ENCODE results near the gene C2orf69. TPM values are rescaled to one million over a fixed set of nuclear protein-coding genes. Genes with fewer than 3 reads are reported as not detected.

The C2orf69 gene
- total and polyA plus RNA-seq, 2 of the 13 experiments (the other 11 are each of a cell fraction or from before 2014, with no cell fraction given) = 4.8 to 19.3 TPM

DNA sequence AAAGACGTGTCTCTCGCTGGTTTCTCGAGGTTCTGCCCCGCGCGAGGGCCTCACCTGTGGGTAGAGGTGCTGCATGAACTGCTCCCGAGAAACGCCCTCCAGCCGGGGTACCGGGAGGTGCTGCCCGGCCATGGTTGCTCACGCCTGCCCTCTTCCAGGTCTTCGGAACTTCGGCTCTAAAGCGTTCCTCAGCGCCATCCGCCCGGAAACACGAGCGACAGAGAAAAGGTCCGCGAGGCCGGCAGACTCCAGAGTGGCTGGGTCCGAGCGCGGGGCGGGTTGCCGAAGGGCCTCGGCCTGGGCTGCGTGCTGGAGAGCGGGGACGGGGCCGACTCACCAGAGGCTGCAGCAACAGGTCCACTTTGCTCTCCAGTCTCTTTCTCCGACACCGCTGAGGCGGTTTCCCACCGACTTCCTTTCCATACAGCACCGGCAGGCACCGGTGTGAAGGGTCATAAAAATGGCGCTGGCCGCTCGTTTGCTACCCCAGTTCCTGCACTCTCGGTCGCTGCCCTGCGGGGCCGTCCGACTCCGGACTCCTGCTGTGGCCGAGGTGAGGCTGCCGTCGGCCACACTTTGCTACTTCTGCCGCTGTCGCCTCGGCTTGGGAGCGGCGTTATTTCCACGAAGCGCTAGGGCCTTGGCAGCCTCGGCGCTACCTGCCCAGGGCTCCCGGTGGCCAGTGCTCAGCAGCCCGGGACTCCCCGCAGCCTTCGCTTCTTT is 44.4 kb downstream of the C2orf69 start, which contains the start of the genes MAIP1 and TYW5 (continued):
- TF ChIP-seq, protein P1, sequence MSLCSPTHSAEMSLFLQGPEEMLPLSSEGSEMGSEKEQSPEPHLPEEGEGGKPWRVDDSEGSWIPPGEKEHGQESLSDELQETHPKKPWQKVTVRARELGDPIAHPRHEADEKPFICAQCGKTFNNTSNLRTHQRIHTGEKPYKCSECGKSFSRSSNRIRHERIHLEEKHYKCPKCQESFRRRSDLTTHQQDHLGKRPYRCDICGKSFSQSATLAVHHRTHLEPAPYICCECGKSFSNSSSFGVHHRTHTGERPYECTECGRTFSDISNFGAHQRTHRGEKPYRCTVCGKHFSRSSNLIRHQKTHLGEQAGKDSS (CRISPR knock-in tag; IDR thresholded peaks at IDR 0.05; ENCODE audit: borderline replicate concordance, low read depth) = peak; percentile 76
- TF ChIP-seq PAWR (CRISPR knock-in tag; IDR thresholded peaks at IDR 0.05; ENCODE audit: borderline replicate concordance) (peak; percentile 22; the same call in 1 of the 2 replicates), ZNF446 (CRISPR knock-in tag; IDR thresholded peaks at IDR 0.05) (no peak; the same call in 1 of the 2 replicates), THYN1 (CRISPR knock-in tag; IDR thresholded peaks at IDR 0.05; ENCODE audit: borderline replicate concordance, low read depth) (peak; percentile 93; the same call in 1 of the 2 replicates), HCFC1 (IDR thresholded peaks at IDR 0.05; ENCODE audit: low read depth, low read length) (peak; percentile 73), HDAC6 (IDR thresholded peaks at IDR 0.05; ENCODE audit: low read depth, low read length) (no peak), FOXK1 (CRISPR knock-in tag; IDR thresholded peaks at IDR 0.05; ENCODE audit: borderline replicate concordance, low read depth) (peak; percentile 87), ZNF552 (CRISPR knock-in tag; IDR thresholded peaks at IDR 0.05; ENCODE audit: borderline replicate concordance) (peak; percentile 97), FOSL1 (CRISPR knock-in tag; IDR thresholded peaks at IDR 0.05; ENCODE audit: borderline replicate concordance) (no peak), RFX5 (IDR thresholded peaks at IDR 0.05; ENCODE audit: low read depth, low read length) (peak; percentile 36; the same call in 1 of the 2 replicates), SAP130 (CRISPR knock-in tag; IDR thresholded peaks at IDR 0.05; ENCODE audit: low read depth) (peak; percentile 95), ZNF230 (CRISPR knock-in tag; IDR thresholded peaks at IDR 0.05) (peak; percentile 98), SCMH1 (CRISPR knock-in tag; IDR thresholded peaks at IDR 0.05; ENCODE audit: borderline replicate concordance) (no peak), NFIB (CRISPR knock-in tag; IDR thresholded peaks at IDR 0.05; ENCODE audit: borderline replicate concordance) (0 out of 2 replicates have a peak, but pooled peaks have one; percentile 67), NBN (conservative IDR thresholded peaks at IDR 0.05) (no peak)
- TF ChIP-seq, protein P2, sequence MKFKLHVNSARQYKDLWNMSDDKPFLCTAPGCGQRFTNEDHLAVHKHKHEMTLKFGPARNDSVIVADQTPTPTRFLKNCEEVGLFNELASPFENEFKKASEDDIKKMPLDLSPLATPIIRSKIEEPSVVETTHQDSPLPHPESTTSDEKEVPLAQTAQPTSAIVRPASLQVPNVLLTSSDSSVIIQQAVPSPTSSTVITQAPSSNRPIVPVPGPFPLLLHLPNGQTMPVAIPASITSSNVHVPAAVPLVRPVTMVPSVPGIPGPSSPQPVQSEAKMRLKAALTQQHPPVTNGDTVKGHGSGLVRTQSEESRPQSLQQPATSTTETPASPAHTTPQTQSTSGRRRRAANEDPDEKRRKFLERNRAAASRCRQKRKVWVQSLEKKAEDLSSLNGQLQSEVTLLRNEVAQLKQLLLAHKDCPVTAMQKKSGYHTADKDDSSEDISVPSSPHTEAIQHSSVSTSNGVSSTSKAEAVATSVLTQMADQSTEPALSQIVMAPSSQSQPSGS (CRISPR knock-in tag; IDR thresholded peaks at IDR 0.05) = peak; percentile 68
- TF ChIP-seq, protein P3, sequence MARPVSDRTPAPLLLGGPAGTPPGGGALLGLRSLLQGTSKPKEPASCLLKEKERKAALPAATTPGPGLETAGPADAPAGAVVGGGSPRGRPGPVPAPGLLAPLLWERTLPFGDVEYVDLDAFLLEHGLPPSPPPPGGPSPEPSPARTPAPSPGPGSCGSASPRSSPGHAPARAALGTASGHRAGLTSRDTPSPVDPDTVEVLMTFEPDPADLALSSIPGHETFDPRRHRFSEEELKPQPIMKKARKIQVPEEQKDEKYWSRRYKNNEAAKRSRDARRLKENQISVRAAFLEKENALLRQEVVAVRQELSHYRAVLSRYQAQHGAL (CRISPR knock-in tag; IDR thresholded peaks at IDR 0.05; ENCODE audit: not compliant biosample characterization) = peak; percentile 93
- TF ChIP-seq, protein P4, sequence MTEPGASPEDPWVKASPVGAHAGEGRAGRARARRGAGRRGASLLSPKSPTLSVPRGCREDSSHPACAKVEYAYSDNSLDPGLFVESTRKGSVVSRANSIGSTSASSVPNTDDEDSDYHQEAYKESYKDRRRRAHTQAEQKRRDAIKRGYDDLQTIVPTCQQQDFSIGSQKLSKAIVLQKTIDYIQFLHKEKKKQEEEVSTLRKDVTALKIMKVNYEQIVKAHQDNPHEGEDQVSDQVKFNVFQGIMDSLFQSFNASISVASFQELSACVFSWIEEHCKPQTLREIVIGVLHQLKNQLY (CRISPR knock-in tag; IDR thresholded peaks at IDR 0.05) = no peak; the same call in 1 of the 2 replicates
- TF ChIP-seq, protein P5, sequence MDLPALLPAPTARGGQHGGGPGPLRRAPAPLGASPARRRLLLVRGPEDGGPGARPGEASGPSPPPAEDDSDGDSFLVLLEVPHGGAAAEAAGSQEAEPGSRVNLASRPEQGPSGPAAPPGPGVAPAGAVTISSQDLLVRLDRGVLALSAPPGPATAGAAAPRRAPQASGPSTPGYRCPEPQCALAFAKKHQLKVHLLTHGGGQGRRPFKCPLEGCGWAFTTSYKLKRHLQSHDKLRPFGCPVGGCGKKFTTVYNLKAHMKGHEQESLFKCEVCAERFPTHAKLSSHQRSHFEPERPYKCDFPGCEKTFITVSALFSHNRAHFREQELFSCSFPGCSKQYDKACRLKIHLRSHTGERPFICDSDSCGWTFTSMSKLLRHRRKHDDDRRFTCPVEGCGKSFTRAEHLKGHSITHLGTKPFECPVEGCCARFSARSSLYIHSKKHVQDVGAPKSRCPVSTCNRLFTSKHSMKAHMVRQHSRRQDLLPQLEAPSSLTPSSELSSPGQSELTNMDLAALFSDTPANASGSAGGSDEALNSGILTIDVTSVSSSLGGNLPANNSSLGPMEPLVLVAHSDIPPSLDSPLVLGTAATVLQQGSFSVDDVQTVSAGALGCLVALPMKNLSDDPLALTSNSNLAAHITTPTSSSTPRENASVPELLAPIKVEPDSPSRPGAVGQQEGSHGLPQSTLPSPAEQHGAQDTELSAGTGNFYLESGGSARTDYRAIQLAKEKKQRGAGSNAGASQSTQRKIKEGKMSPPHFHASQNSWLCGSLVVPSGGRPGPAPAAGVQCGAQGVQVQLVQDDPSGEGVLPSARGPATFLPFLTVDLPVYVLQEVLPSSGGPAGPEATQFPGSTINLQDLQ (CRISPR knock-in tag; IDR thresholded peaks at IDR 0.05) = peak; percentile 92
- TF ChIP-seq, protein P6, sequence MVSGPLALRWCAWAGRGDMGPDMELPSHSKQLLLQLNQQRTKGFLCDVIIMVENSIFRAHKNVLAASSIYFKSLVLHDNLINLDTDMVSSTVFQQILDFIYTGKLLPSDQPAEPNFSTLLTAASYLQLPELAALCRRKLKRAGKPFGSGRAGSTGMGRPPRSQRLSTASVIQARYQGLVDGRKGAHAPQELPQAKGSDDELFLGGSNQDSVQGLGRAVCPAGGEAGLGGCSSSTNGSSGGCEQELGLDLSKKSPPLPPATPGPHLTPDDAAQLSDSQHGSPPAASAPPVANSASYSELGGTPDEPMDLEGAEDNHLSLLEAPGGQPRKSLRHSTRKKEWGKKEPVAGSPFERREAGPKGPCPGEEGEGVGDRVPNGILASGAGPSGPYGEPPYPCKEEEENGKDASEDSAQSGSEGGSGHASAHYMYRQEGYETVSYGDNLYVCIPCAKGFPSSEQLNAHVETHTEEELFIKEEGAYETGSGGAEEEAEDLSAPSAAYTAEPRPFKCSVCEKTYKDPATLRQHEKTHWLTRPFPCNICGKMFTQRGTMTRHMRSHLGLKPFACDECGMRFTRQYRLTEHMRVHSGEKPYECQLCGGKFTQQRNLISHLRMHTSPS (CRISPR knock-in tag; IDR thresholded peaks at IDR 0.05; ENCODE audit: low read depth) = 0 out of 2 replicates have a peak, but pooled peaks have one; percentile 18

Data from HepG2 (cell line).